Left ventricle myocardium inferior (tissue), 1 donor: Measurements from ENCODE around the gene GCDH. TPM values are rescaled to one million over a fixed set of nuclear protein-coding genes. Genes with fewer than 3 reads are reported as not detected.

Experiments
- DNase-seq: peaks from one replicate; pipeline ENCODE4 v3.0.0-alpha.2; 2020
- H3K27ac ChIP-seq: fragments of 200-600 bp; replicated peaks from 2 replicates; pipeline ENCODE4 v1.8.0; 2021
- H3K27me3 ChIP-seq: fragments of 200-600 bp; 2 replicates; pipeline ENCODE4 v1.8.0; 2021; ENCODE audit warnings: low read depth
- H3K36me3 ChIP-seq: fragments of 200-600 bp; 2 replicates; pipeline ENCODE4 v1.8.0; 2021
- H3K4me1 ChIP-seq: fragments of 200-600 bp; 2 replicates; pipeline ENCODE4 v1.8.0; 2021
- H3K4me3 ChIP-seq: fragments of 200-600 bp; 2 replicates; pipeline ENCODE4 v1.8.0; 2021; ENCODE audit warnings: mild to moderate bottlenecking, moderate library complexity
- H3K9me3 ChIP-seq: fragments of 200-600 bp; replicated peaks from 2 replicates; pipeline ENCODE4 v1.8.0; 2021
- CTCF ChIP-seq: fragments of 200-600 bp; IDR thresholded peaks from 2 replicates; pipeline ENCODE4 v1.8.0; 2021; ENCODE audit warnings: antibody characterized with exemption, mild to moderate bottlenecking, borderline replicate concordance
- intact Hi-C: fragments of 100-400 bp; cut with micrococcal nuclease; formaldehyde crosslinking; loops from one replicate; pipeline ENCODE4 v1.11.0; 2022
- total RNA-seq: library from RNA; stranded (reverse); fragmentation: NEBNext Ultra II Directional; extraction: Animal tissue kit (Norgen Biotek cat#: 25700); gene quantifications from one replicate; pipeline ENCODE4 v1.2.1, GENCODE V29; 2021
- donor health status: DM: no; HTN: yes; CAD: no; lungs with severe emphysema.

GCDH gene
- total RNA-seq, 1 donor from 2014 or later = 41.8 TPM

- H3K4me1 ChIP-seq = peaks cover 9% of the 10 kb centered on the region
- H3K9me3 ChIP-seq = no peaks in the 10 kb centered on the region
- H3K4me3 ChIP-seq = no peak overlapping the region
- intact Hi-C loops = no loop called here
- peaks cover 38% of the 10 kb centered on the region for H3K27me3 ChIP-seq
- DNase-seq = no peak
- TF ChIP-seq CTCF = no peak
- no peak overlapping the region for H3K27ac ChIP-seq
- H3K36me3 ChIP-seq = no peaks in the 10 kb centered on the region
Measured at GRCh38 chr19:12864721-12865715, 25.9 kb upstream of the GCDH start.

DNA sequence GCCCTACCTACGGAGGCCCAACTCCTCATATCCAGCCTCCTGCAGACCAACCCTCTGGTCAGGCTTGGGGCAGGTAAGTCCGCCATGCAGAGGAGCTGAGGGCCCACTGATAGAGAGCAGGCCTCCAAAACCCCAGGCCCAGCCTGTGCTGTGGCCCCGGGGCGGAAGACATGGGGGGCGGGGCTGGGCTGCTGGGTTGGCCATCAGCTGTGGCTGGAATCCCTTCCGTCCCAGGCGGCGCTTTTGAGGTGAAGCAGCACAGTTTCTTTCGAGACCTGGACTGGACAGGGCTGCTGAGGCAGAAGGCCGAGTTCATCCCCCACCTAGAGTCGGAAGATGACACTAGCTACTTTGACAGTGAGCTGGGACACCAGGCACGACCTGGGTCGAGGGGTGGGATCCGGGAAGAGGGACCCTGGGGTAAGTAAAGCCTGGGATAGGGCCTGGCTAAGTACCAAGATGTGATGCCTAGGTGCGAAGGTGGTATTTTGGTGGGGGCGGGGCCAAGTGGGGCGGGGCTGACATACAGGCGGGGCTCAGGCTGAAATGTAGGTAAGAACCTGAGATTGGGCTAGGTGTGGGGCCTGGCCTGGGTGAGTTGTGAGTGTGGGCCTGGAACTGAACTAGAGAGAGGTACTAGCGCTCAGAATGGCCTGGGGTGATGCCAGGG, 25.1 kb upstream of the GCDH start:
- peaks cover 38% of the 10 kb centered on the region for H3K27me3 ChIP-seq
- intact Hi-C loops = no loop called here
- no peaks in the 10 kb centered on the region for H3K36me3 ChIP-seq
- no peak for DNase-seq
- H3K27ac ChIP-seq = no peak overlapping the region
- H3K9me3 ChIP-seq = no peaks in the 10 kb centered on the region
- H3K4me3 ChIP-seq = no peak overlapping the region
- TF ChIP-seq CTCF = no peak
- H3K4me1 ChIP-seq = peaks cover 9% of the 10 kb centered on the region

GRCh38 chr19:12866416-12867119, 24.4 kb upstream of the GCDH start:
- Histone ChIP-seq H3K27me3 (peaks cover 38% of the 10 kb centered on the region), H3K27ac (no peak overlapping the region), H3K9me3 (no peaks in the 10 kb centered on the region), H3K4me1 (peaks cover 9% of the 10 kb centered on the region), H3K4me3 (no peak overlapping the region), H3K36me3 (no peaks in the 10 kb centered on the region)
- no peak for TF ChIP-seq CTCF
- intact Hi-C loops = no loop called here
- no peak for DNase-seq

GRCh38 chr19:12867120-12868099, 23.6 kb upstream of the GCDH start:
- H3K9me3 ChIP-seq = no peaks in the 10 kb centered on the region
- H3K27me3 ChIP-seq = peaks cover 34% of the 10 kb centered on the region
- TF ChIP-seq CTCF = no peak
- no peak overlapping the region for H3K27ac ChIP-seq
- no peaks in the 10 kb centered on the region for H3K36me3 ChIP-seq
- intact Hi-C loops = no loop called here
- peak overlapping the region; percentile 49 for H3K4me3 ChIP-seq
- peaks cover 9% of the 10 kb centered on the region for H3K4me1 ChIP-seq
- no peak for DNase-seq
